Measurements from ENCODE around the gene NRCAM. TPM values are rescaled to one million over a fixed set of nuclear protein-coding genes. Genes with fewer than 3 reads are reported as not detected.

The NRCAM gene
- total and polyA plus RNA-seq, 2 of the 8 experiments (the other 6 are each of a cell fraction or from before 2014, with no cell fraction given): 2.7 to 3.8 TPM

GRCh38 chr7:108112683-108113082 is 343.6 kb downstream of the NRCAM start (continued):
- TF ChIP-seq SP4 (IDR thresholded peaks at IDR 0.05; ENCODE audit: low read length): no peak

Measured in H1 (cell line).